H1 (cell line): ENCODE data around the gene SYNGR3. TPM values are rescaled to one million over a fixed set of nuclear protein-coding genes. Genes with fewer than 3 reads are reported as not detected.

ENCODE experiments used
- CTCF ChIA-PET: fragments of 300-600 bp; sonication (Branson Sonifier 250); formaldehyde crosslinking; loops from one replicate; lab custom pipeline; 2021; ENCODE audit not compliant: partially characterized antibody; lab: Charles Lee
- POLR2A ChIA-PET: fragments of 300-600 bp; sonication (Branson Sonifier 250); formaldehyde crosslinking; loops from one replicate; lab custom pipeline; 2021; ENCODE audit warnings: inconsistent platforms; ENCODE audit not compliant: partially characterized antibody; lab: Charles Lee
- DNase-seq, 2 experiments: peaks; one replicate each; pipeline versions ENCODE4 v3.0.0 to v3.0.0-alpha.2; 2010 to 2022; ENCODE audit warnings: low spot score in 2 of 2, low read depth in 1 of 2, mixed read lengths in 1 of 2
- FAIRE-seq: peaks from 2 replicates; lab custom pipeline; 2011; peaks lifted over from hg19 to GRCh38; lab: Jason Lieb, UNC
- H2AFZ ChIP-seq: 2 replicates; pipeline ENCODE4 v1.8.1; 2012; ENCODE audit warnings: low read length, inconsistent platforms
- H2AK5ac ChIP-seq: 2 replicates; pipeline ENCODE4 v1.6.1; 2013; ENCODE audit warnings: low read depth, low read length
- H2BK120ac ChIP-seq: replicated peaks from 2 replicates; pipeline ENCODE3; 2013; ENCODE audit warnings: low read depth, low read length, inconsistent platforms
- H2BK12ac ChIP-seq: 2 replicates; pipeline ENCODE4 v1.6.1; 2013; ENCODE audit warnings: low read depth, low read length
- H2BK15ac ChIP-seq: 2 replicates; pipeline ENCODE4 v1.6.1; 2013; ENCODE audit warnings: low read length
- H2BK20ac ChIP-seq: 2 replicates; pipeline ENCODE4 v1.6.1; 2013; ENCODE audit warnings: low read length
- H2BK5ac ChIP-seq: 2 replicates; pipeline ENCODE4 v1.6.1; 2013; ENCODE audit warnings: low read depth, low read length
- H3K14ac ChIP-seq: 2 replicates; pipeline ENCODE4 v1.6.1; 2013; ENCODE audit warnings: inconsistent platforms; ENCODE audit not compliant: insufficient read length
- H3K18ac ChIP-seq: 2 replicates; pipeline ENCODE4 v1.6.1; 2013; ENCODE audit warnings: low read length; ENCODE audit errors: extremely low read depth
- H3K23ac ChIP-seq: 2 replicates; pipeline ENCODE4 v1.6.1; 2013; ENCODE audit warnings: inconsistent platforms; ENCODE audit not compliant: insufficient read length
- H3K23me2 ChIP-seq: 2 replicates; pipeline ENCODE4 v1.6.1; 2013; ENCODE audit warnings: low read depth, low read length
- H3K27ac ChIP-seq: 2 replicates; pipeline ENCODE4 v1.6.1; 2011; ENCODE audit warnings: low read depth, low read length, inconsistent platforms
- H3K27me3 ChIP-seq, 4 experiments: replicated peaks in 1 of 4; 1 replicate in 1 of 4; 2 replicates in 3 of 4; pipeline versions ENCODE4 v1.6.1 to v1.8.1; 2011 to 2013; ENCODE audit warnings: low read length in 3 of 4, mild to moderate bottlenecking in 3 of 4, inconsistent platforms in 2 of 4, mixed read lengths in 2 of 4, moderate library complexity in 1 of 4; ENCODE audit not compliant: control insufficient read depth in 3 of 4, insufficient read depth in 3 of 4; ENCODE audit errors: extremely low read depth in 1 of 4
- H3K36me3 ChIP-seq, 4 experiments: 2 replicates each; pipeline versions ENCODE4 v1.6.1 to v1.8.1; 2011 to 2013; ENCODE audit warnings: mild to moderate bottlenecking in 4 of 4, low read length in 3 of 4, moderate library complexity in 2 of 4, control low read depth in 1 of 4, inconsistent platforms in 1 of 4; ENCODE audit not compliant: insufficient read depth in 4 of 4, control insufficient read depth in 2 of 4
- H3K4ac ChIP-seq: replicated peaks from 2 replicates; pipeline ENCODE3; 2013; ENCODE audit warnings: low read length, low read depth, mixed read lengths, inconsistent platforms; ENCODE audit not compliant: insufficient read length
- H3K4me1 ChIP-seq, 4 experiments: replicated peaks in 1 of 4; 1 replicate in 1 of 4; 2 replicates in 3 of 4; pipeline versions ENCODE4 v1.6.1 to v1.8.1; 2011 to 2013; ENCODE audit warnings: low read length in 3 of 4, inconsistent platforms in 2 of 4, mixed read lengths in 1 of 4; ENCODE audit not compliant: insufficient read depth in 4 of 4, control insufficient read depth in 3 of 4
- H3K4me2 ChIP-seq, 2 experiments: 2 replicates each; pipeline versions ENCODE4 v1.6.1 to v1.8.1; 2011 to 2013; ENCODE audit warnings: low read depth in 2 of 2, low read length in 2 of 2, control low read depth in 1 of 2, inconsistent platforms in 1 of 2, mild to moderate bottlenecking in 1 of 2; ENCODE audit not compliant: insufficient read depth in 1 of 2
- H3K4me3 ChIP-seq, 4 experiments: fragments of 200-600, 300-600 bp in 1 of 4; sonication (generic), shearing (Covaris generic), sonication (Bioruptor Twin) in 1 of 4; 2 replicates each; pipeline versions ENCODE4 v1.5.1 to v1.8.1; 2011 to 2016; ENCODE audit warnings: low read length in 4 of 4, low read depth in 3 of 4, control low read depth in 2 of 4, inconsistent platforms in 2 of 4, mild to moderate bottlenecking in 2 of 4, mixed read lengths in 1 of 4, moderate library complexity in 1 of 4; ENCODE audit not compliant: insufficient read depth in 2 of 4; ENCODE audit errors: extremely low read depth in 1 of 4
- H3K56ac ChIP-seq: replicated peaks from 2 replicates; pipeline ENCODE3; 2013; ENCODE audit warnings: low read depth, mild to moderate bottlenecking, mixed read lengths, low read length, inconsistent platforms; ENCODE audit not compliant: insufficient read length
- H3K79me1 ChIP-seq: 2 replicates; pipeline ENCODE4 v1.6.1; 2013; ENCODE audit warnings: low read depth, low read length, control low read depth
- H3K79me2 ChIP-seq, 2 experiments: 2 replicates each; pipeline versions ENCODE4 v1.6.1 to v1.8.1; 2012 to 2013; ENCODE audit warnings: low read length in 2 of 2, mild to moderate bottlenecking in 2 of 2, inconsistent platforms in 1 of 2; ENCODE audit not compliant: insufficient read depth in 2 of 2, control insufficient read depth in 1 of 2
- H3K9ac ChIP-seq, 4 experiments: replicated peaks in 1 of 4; 1 replicate in 1 of 4; 2 replicates in 3 of 4; pipeline versions ENCODE4 v1.6.1 to v1.8.1; 2011 to 2013; ENCODE audit warnings: low read depth in 3 of 4, low read length in 3 of 4, control low read depth in 2 of 4, mild to moderate bottlenecking in 2 of 4, moderate library complexity in 2 of 4, inconsistent platforms in 1 of 4; ENCODE audit errors: extremely low read depth in 1 of 4
- H3K9me3 ChIP-seq, 2 experiments: 2 replicates each; pipeline versions ENCODE4 v1.6.1 to v1.8.1; 2012 to 2013; ENCODE audit warnings: mild to moderate bottlenecking in 2 of 2, moderate library complexity in 2 of 2, control low read depth in 1 of 2, inconsistent platforms in 1 of 2, low read depth in 1 of 2, low read length in 1 of 2, mixed read lengths in 1 of 2; ENCODE audit not compliant: insufficient read depth in 2 of 2
- H4K20me1 ChIP-seq, 2 experiments: replicated peaks in 1 of 2; 2 replicates each; pipeline versions ENCODE3 to v1.8.1; 2011 to 2013; ENCODE audit warnings: inconsistent platforms in 2 of 2, low read length in 2 of 2, mild to moderate bottlenecking in 1 of 2; ENCODE audit not compliant: insufficient read depth in 2 of 2, control insufficient read depth in 1 of 2
- H4K5ac ChIP-seq: 2 replicates; pipeline ENCODE4 v1.6.1; 2013; ENCODE audit warnings: low read length, low read depth, mixed read lengths, inconsistent platforms; ENCODE audit not compliant: insufficient read length
- H4K8ac ChIP-seq: 2 replicates; pipeline ENCODE4 v1.8.0; 2013; ENCODE audit warnings: mild to moderate bottlenecking, moderate library complexity, low read length, inconsistent platforms; ENCODE audit not compliant: insufficient read depth; ENCODE audit errors: extremely low read depth
- H4K91ac ChIP-seq: replicated peaks from 2 replicates; pipeline ENCODE3; 2013; ENCODE audit warnings: low read length, mixed read lengths, inconsistent platforms; ENCODE audit not compliant: insufficient read length
- BCL11A ChIP-seq, 2 experiments: IDR thresholded peaks; one replicate each; pipeline ENCODE4 v1.6.1; 2011; ENCODE audit warnings: low read depth in 2 of 2, low read length in 2 of 2, mild to moderate bottlenecking in 2 of 2
- WGBS, 2 experiments: shearing (Covaris generic) in 1 of 2; methylation state at CpG; one replicate each; pipeline versions ENCODE4 v1.1.6 to v1.1.7; 2013 to 2015; ENCODE audit warnings: low lambda C conversion rate in 2 of 2, mixed read lengths in 2 of 2, inconsistent platforms in 1 of 2, low coverage in 1 of 2, missing lambda C conversion rate in 1 of 2; ENCODE audit not compliant: insufficient replicate concordance in 2 of 2, insufficient coverage in 1 of 2, insufficient read length in 1 of 2; ENCODE audit errors: extremely low coverage in 1 of 2, missing lambda C conversion rate in 1 of 2; 5-methylcytosine and 5-hydroxymethylcytosine counted together
- polyA plus RNA-seq, 7 experiments: library from polyadenylated mRNA; depleted of rRNA in 3 of 7; stranded (reverse) in 5 of 7; unstranded in 2 of 7; fragments of >200 nt in 5 of 7; fragments of 200-250 nt in 2 of 7; gene quantifications; 1 replicate in 5 of 7; 2 replicates in 1 of 7; 4 replicates in 1 of 7; pipeline versions ENCODE4 v1.2.1 to v1.2.3, GENCODE V29; 2011 to 2013; ENCODE audit warnings: missing spikeins in 2 of 7, mixed read lengths in 2 of 7
- total RNA-seq: library from RNA; stranded (reverse); fragmentation: NEBNext Ultra II Directional; extraction: Animal tissue kit (Norgen Biotek cat#: 25700); gene quantifications from 2 replicates; pipeline ENCODE4 v1.2.1, GENCODE V29; 2021

SYNGR3 gene
- total and polyA plus RNA-seq, 2 of the 8 experiments (the other 6 are each of a cell fraction or from before 2014, with no cell fraction given): 36.2 to 49.9 TPM

DNA sequence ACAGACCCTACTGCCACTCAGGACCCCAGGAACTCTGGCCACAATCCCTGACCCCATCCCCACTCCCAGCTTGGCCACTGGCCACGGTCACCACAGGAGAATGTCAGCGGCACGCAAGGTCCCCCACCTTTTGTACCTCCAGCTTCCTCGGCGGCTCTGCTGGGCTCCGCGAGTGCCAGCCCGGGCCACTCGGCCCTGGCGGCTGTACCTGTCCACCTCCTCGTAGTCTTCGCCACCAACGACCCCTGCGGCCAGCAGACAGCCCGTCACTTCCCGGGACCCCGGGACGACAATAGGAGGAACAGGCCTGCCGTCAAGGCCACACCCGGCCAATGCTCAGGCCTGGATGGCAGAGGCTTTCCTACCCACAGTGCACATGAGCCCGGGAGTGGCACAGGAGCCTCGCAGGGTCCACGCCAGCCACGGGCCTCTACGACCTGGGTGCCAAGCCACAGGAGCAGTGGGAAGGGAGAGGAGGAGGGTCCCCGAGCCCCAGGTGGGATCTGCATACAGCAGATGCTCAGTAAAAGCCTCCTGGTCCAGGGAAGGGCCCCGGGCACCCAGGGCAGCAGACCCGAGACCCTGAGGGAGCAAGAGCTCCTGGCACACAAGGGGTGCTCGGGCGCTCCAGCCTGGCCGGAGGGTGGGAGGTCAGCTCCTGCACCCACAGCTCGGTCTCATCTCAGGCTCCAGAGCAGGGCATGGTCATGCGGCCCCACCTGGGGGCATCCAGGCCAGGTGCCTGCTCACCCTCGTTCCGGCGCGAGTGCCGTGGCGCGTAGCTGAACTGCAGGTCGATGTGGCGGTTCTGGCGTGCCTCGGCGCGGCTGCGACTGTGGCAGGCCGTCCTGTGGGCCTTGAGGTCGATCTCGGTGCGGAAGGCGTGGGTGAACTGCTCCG, 11.9 kb downstream of the SYNGR3 start:
- Histone ChIP-seq H3K4me3 (no peak overlapping the region), H3K4me1 (peaks cover 0 to 19% (median 7%) of the 10 kb centered on the region in 4 experiments; a peak in 5 of 7 replicates), H2BK12ac (no peak overlapping the region), H2AFZ (no peak overlapping the region), H3K9me3 (no peaks in the 10 kb centered on the region), H4K20me1 (peaks cover 22 to 54% of the 10 kb centered on the region in 2 experiments), H2AK5ac (no peak overlapping the region), H3K27ac (no peak overlapping the region), H3K14ac (no peak overlapping the region), H3K4me2 (no peak overlapping the region), H3K79me2 (peaks cover 0 to 25% of the 10 kb centered on the region in 2 experiments; a peak in 3 of 4 replicates), H2BK5ac (peak overlapping the region; percentile 44; the same call in 1 of the 2 replicates), H4K8ac (no peak overlapping the region), H3K36me3 (peaks cover 24 to 52% (median 42%) of the 10 kb centered on the region in 4 experiments), H4K91ac (no peak overlapping the region), H2BK15ac (no peak overlapping the region), H3K56ac (no peak overlapping the region), H3K9ac (no peak overlapping the region), H3K79me1 (peaks cover 2% of the 10 kb centered on the region; the same call in 1 of the 2 replicates), H2BK120ac (no peak overlapping the region), H3K18ac (no peak overlapping the region), H4K5ac (no peak overlapping the region), H3K23ac (no peak overlapping the region), H2BK20ac (no peak overlapping the region), H3K23me2 (no peaks in the 10 kb centered on the region), H3K27me3 (no peaks in the 10 kb centered on the region), H3K4ac (no peak overlapping the region)
- DNase-seq (no peak), FAIRE-seq (no peak)
- WGBS, 2 experiments: 91% methylated on average over 47 of the region's 53 CpGs; no CpG with 5 or more reads in 1 of the 2 experiments
- POLR2A ChIA-PET: interaction anchor here (0.6 to 2.1 kb wide), 3 partner anchors 50 to 153 kb away, joined by 3 to 5 read pairs (median 3); no protein-coding TSS in a partner anchor
- CTCF ChIA-PET: interaction anchor here (0.6 to 2.8 kb wide), 3 partner anchors 10 to 69 kb away, joined by 3 to 6 read pairs (median 4); no protein-coding TSS in a partner anchor
- no peak for TF ChIP-seq BCL11A (IDR thresholded peaks at IDR 0.05; ENCODE audit: low read depth in 2 of 2, low read length in 2 of 2)
